K562 (cell line): Measurements from ENCODE around the gene WASF2. TPM values are rescaled to one million over a fixed set of nuclear protein-coding genes. Genes with fewer than 3 reads are reported as not detected.

Experiments
- ARID1B ChIP-seq: fragments of 450-650 bp; IDR thresholded peaks from 2 replicates; pipeline ENCODE4 v1.6.1; 2016; ENCODE audit warnings: antibody characterized with exemption, mild to moderate bottlenecking, inconsistent platforms
- BRD9 ChIP-seq: fragments of 450-650 bp; IDR thresholded peaks from 2 replicates; pipeline ENCODE4 v1.6.1; 2018; ENCODE audit warnings: low read depth; ENCODE audit not compliant: partially characterized antibody
- FIP1L1 ChIP-seq: fragments of 200-400 bp; formaldehyde crosslinking; IDR thresholded peaks from 2 replicates; pipeline ENCODE4 v1.6.1; 2018; ENCODE audit warnings: mild to moderate bottlenecking, low read depth, low read length; ENCODE audit not compliant: poor library complexity, severe bottlenecking
- HDAC8 ChIP-seq: fragments of 450-650 bp; IDR thresholded peaks from 2 replicates; pipeline ENCODE4 v1.6.1; 2016; ENCODE audit warnings: mild to moderate bottlenecking, missing genetic modification characterization, moderate library complexity, missing compliant biosample characterization
- HNRNPLL ChIP-seq: fragments of 200-400 bp; formaldehyde crosslinking; IDR thresholded peaks from 2 replicates; pipeline ENCODE4 v1.6.1; 2017; ENCODE audit warnings: low read length, low read depth, mild to moderate bottlenecking; ENCODE audit not compliant: poor library complexity, severe bottlenecking
- HSF4 ChIP-seq: fragments of 250-450 bp; sonication (Bioruptor Pico); IDR thresholded peaks from 2 replicates; pipeline ENCODE4 v2.1.2; 2022; ENCODE audit warnings: mild to moderate bottlenecking, moderate library complexity, borderline replicate concordance
- ILF3 ChIP-seq: fragments of 450-650 bp; IDR thresholded peaks from 2 replicates; pipeline ENCODE4 v1.6.1; 2018; ENCODE audit warnings: antibody characterized with exemption, mild to moderate bottlenecking, moderate library complexity, borderline replicate concordance
- NFIC ChIP-seq: fragments of 450-650 bp; IDR thresholded peaks from 2 replicates; pipeline ENCODE4 v1.6.1; 2017; ENCODE audit warnings: mild to moderate bottlenecking, inconsistent platforms
- PCBP1 ChIP-seq: fragments of 200-400 bp; formaldehyde crosslinking; IDR thresholded peaks from 2 replicates; pipeline ENCODE4 v1.6.1; 2018; ENCODE audit warnings: mild to moderate bottlenecking, low read depth, low read length; ENCODE audit not compliant: poor library complexity, severe bottlenecking
- PHTF2 ChIP-seq: fragments of 250-450 bp; sonication (Bioruptor Pico); IDR thresholded peaks from 2 replicates; pipeline ENCODE4 v1.5.0; 2021; ENCODE audit warnings: mild to moderate bottlenecking
- PTTG1 ChIP-seq: fragments of 450-650 bp; IDR thresholded peaks from 2 replicates; pipeline ENCODE4 v1.6.1; 2016; ENCODE audit warnings: low read depth, mild to moderate bottlenecking, missing genetic modification characterization, missing compliant biosample characterization
- RAD21 ChIP-seq, 2 experiments: fragments of 250-450 bp in 1 of 2; fragments of 450-650 bp in 1 of 2; sonication (Bioruptor Pico) in 1 of 2; formaldehyde crosslinking in 1 of 2; IDR thresholded peaks in 1 of 2; conservative IDR thresholded peaks in 1 of 2; 2 replicates each; pipeline versions ENCODE4 v1.4.0 to v1.8.0; 2020 to 2022; ENCODE audit warnings: mild to moderate bottlenecking in 2 of 2, moderate library complexity in 1 of 2
- SAP30 ChIP-seq: fragments of 200-600 bp; sonication (generic); IDR thresholded peaks from 2 replicates; pipeline ENCODE4 v1.6.1; 2012; ENCODE audit warnings: borderline replicate concordance, low read depth, mild to moderate bottlenecking, moderate library complexity, low read length, control low read depth, inconsistent platforms; ENCODE audit not compliant: insufficient read depth, poor library complexity, severe bottlenecking
- TRIM28 ChIP-seq: fragments of 450-650 bp; IDR thresholded peaks from 2 replicates; pipeline ENCODE4 v1.6.1; 2017
- ZBTB1 ChIP-seq: sonication (generic); formaldehyde crosslinking; IDR thresholded peaks from 2 replicates; pipeline ENCODE4 v1.8.1; 2023; ENCODE audit warnings: missing genetic modification reagents, low read depth, mild to moderate bottlenecking, borderline replicate concordance
- ZBTB43 ChIP-seq: sonication (generic); formaldehyde crosslinking; IDR thresholded peaks from 2 replicates; pipeline ENCODE4 v1.8.0; 2023; ENCODE audit warnings: mild to moderate bottlenecking, missing genetic modification reagents
- ZNF165 ChIP-seq: fragments of 250-450 bp; sonication (Bioruptor Pico); IDR thresholded peaks from 2 replicates; pipeline ENCODE4 v1.4.0; 2020; ENCODE audit warnings: borderline replicate concordance
- ZNF444 ChIP-seq: fragments of 250-450 bp; sonication (Bioruptor Pico); IDR thresholded peaks from 2 replicates; pipeline ENCODE4 v1.4.0; 2020; ENCODE audit warnings: mild to moderate bottlenecking, moderate library complexity
- polyA plus RNA-seq, 8 experiments: library from polyadenylated mRNA; depleted of rRNA in 4 of 8; stranded (reverse) in 5 of 8; unstranded in 3 of 8; fragments of >200 nt; fragmentation: Nextera tagmentation in 2 of 8; fragmentation: Illumina TruSeq in 1 of 8; extraction: Ambion mirVana in 2 of 8; extraction: Trizol in 1 of 8; gene quantifications; 2 replicates each; pipeline versions ENCODE4 v1.2.1 to v1.2.3, GENCODE V29; 2011 to 2014; ENCODE audit warnings: inconsistent platforms in 1 of 8, missing spikeins in 1 of 8
- total RNA-seq, 7 experiments: library from RNA; depleted of rRNA in 6 of 7; stranded (reverse); fragments of >200 nt in 6 of 7; fragmentation: Illumina TruSeq in 2 of 7; extraction: Trizol in 2 of 7; gene quantifications; 2 replicates each; pipeline versions ENCODE4 v1.2.1 to v1.2.3, GENCODE V29; 2011 to 2021; ENCODE audit warnings: low replicate concordance in 1 of 7
- TF ChIP-seq, protein P1 (sequence below), 2 experiments: fragments of 450-650 bp; IDR thresholded peaks; 2 replicates each; pipeline ENCODE4 v1.6.1; 2016
- TF ChIP-seq, protein P2 (sequence below): fragments of 250-450 bp; sonication (Bioruptor Pico); IDR thresholded peaks from 2 replicates; pipeline ENCODE4 v1.5.0; 2021
- TF ChIP-seq, protein P3 (sequence below): fragments of 450-650 bp; IDR thresholded peaks from 2 replicates; pipeline ENCODE4 v1.6.1; 2016; ENCODE audit warnings: borderline replicate concordance

The WASF2 gene
- total and polyA plus RNA-seq, 9 of the 15 experiments (the other 6 are each of a cell fraction or from before 2014, with no cell fraction given), result 8.2 to 163 (median 31.2) TPM

DNA sequence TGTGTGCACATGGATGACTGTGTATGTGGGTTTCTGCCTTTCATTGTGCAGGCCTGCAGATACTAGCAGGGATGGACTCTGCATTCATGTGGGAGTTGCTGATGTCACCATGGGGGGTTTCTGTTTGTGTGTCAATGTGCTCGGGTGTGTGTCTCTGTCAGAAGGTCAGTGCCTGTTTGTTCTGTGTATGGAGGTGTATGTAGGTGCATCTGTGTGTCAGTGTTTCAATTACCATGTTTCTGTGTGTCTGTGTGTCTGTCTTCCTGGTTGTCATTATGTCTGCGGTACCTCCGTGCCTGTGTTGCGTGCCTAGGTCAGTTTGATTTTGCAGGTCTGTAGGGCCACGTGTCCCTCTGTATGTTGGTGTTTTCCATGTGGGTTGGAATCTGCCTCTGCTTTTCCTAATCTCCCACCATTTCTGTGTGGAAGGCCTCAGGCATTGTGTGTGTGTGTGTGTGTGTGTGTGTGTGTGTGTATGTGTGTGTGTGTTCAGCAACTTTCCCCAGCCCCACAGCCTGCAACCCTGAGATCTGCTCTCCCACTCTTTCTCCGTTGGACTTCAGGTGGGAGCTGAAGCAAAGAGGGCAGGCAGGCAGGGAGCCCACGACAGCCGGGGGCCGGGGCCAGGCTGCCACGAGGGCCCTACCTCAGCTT, 36.7 kb upstream of the WASF2 start (continued):
- TF ChIP-seq, protein P1, sequence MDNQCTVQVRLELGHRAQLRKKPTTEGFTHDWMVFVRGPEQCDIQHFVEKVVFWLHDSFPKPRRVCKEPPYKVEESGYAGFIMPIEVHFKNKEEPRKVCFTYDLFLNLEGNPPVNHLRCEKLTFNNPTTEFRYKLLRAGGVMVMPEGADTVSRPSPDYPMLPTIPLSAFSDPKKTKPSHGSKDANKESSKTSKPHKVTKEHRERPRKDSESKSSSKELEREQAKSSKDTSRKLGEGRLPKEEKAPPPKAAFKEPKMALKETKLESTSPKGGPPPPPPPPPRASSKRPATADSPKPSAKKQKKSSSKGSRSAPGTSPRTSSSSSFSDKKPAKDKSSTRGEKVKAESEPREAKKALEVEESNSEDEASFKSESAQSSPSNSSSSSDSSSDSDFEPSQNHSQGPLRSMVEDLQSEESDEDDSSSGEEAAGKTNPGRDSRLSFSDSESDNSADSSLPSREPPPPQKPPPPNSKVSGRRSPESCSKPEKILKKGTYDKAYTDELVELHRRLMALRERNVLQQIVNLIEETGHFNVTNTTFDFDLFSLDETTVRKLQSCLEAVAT (IDR thresholded peaks at IDR 0.05), result peak; percentile 81 to 84; a peak in 3 of 4 replicates
- TF ChIP-seq ZNF165 (CRISPR knock-in tag) (0 out of 2 replicates have a peak, but pooled peaks have one; percentile 24), RAD21 (CRISPR knock-in tag; conservative IDR thresholded peaks at IDR 0.05 in 1 of 2, IDR thresholded peaks at IDR 0.05 in 1 of 2) (peak in 1 of 2 experiments; percentile 7; a peak in 1 of 4 replicates), ILF3 (no peak), PCBP1 (no peak), HNRNPLL (peak; percentile 15), PHTF2 (CRISPR knock-in tag) (no peak), SAP30 (peak; percentile 85), HDAC8 (tag) (no peak), ARID1B (peak; percentile 64), ZBTB43 (CRISPR knock-in tag) (no peak), ZNF444 (CRISPR knock-in tag) (no peak), FIP1L1 (no peak), ZBTB1 (peak; percentile 74), PTTG1 (tag) (no peak), NFIC (peak; percentile 17; the same call in 1 of the 2 replicates), BRD9 (peak; percentile 36), HSF4 (no peak), TRIM28 (0 out of 2 replicates have a peak, but pooled peaks have one; percentile 9)
- TF ChIP-seq, protein P2, sequence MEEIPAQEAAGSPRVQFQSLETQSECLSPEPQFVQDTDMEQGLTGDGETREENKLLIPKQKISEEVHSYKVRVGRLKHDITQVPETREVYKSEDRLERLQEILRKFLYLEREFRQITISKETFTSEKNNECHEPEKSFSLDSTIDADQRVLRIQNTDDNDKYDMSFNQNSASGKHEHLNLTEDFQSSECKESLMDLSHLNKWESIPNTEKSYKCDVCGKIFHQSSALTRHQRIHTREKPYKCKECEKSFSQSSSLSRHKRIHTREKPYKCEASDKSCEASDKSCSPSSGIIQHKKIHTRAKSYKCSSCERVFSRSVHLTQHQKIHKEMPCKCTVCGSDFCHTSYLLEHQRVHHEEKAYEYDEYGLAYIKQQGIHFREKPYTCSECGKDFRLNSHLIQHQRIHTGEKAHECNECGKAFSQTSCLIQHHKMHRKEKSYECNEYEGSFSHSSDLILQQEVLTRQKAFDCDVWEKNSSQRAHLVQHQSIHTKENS (CRISPR knock-in tag), result no peak
- TF ChIP-seq, protein P3, sequence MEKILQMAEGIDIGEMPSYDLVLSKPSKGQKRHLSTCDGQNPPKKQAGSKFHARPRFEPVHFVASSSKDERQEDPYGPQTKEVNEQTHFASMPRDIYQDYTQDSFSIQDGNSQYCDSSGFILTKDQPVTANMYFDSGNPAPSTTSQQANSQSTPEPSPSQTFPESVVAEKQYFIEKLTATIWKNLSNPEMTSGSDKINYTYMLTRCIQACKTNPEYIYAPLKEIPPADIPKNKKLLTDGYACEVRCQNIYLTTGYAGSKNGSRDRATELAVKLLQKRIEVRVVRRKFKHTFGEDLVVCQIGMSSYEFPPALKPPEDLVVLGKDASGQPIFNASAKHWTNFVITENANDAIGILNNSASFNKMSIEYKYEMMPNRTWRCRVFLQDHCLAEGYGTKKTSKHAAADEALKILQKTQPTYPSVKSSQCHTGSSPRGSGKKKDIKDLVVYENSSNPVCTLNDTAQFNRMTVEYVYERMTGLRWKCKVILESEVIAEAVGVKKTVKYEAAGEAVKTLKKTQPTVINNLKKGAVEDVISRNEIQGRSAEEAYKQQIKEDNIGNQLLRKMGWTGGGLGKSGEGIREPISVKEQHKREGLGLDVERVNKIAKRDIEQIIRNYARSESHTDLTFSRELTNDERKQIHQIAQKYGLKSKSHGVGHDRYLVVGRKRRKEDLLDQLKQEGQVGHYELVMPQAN, result peak; percentile 98
